K562 (cell line): ENCODE results near the gene CD6. TPM values are rescaled to one million over a fixed set of nuclear protein-coding genes. Genes with fewer than 3 reads are reported as not detected.

Experiments
- ATAC-seq: fragments of 200-7000 bp; cut with Tn5 transposase; 3 replicates; pipeline ENCODE4 v1.9.1; 2020; ENCODE audit warnings: moderate library complexity
- BruUV-seq: library from RNA; stranded (reverse); fragments of 400-500 nt; replicated peaks from 2 replicates; lab custom pipeline; 2021; lab: Mats Ljungman, UMichigan
- CTCF ChIA-PET: fragments of 300-600 bp; formaldehyde crosslinking; extraction: SDS; loops from one replicate; lab custom pipeline; 2021; ENCODE audit warnings: low intra/inter-chr PET ratio; lab: Yijun Ruan, JAX
- POLR2A ChIA-PET: fragments of 300-600, 350-650 bp; sonication (Branson Sonifier 250); formaldehyde crosslinking; extraction: SDS; loops from one replicate; lab custom pipeline; 2021; ENCODE audit warnings: antibody characterized with exemption, inconsistent platforms; lab: Yijun Ruan, JAX
- DNase-seq, 4 experiments: peaks; one replicate each; pipeline versions ENCODE4 v3.0.0 to v3.0.0-alpha.2; 2011 to 2018; ENCODE audit warnings: low spot score in 3 of 4, mixed read lengths in 3 of 4; ENCODE audit errors: extremely low read depth in 1 of 4
- FAIRE-seq: peaks from 2 replicates; lab custom pipeline; 2011; peaks lifted over from hg19 to GRCh38; lab: Jason Lieb, UNC
- H2AFZ ChIP-seq: 2 replicates; pipeline ENCODE4 v1.6.0; 2011; ENCODE audit warnings: low read depth, low read length, control low read depth, inconsistent platforms
- H3K27ac ChIP-seq: fragments of 200-600 bp; 3 replicates; pipeline ENCODE4 v1.8.0; 2011; ENCODE audit warnings: low read depth, mild to moderate bottlenecking, control low read depth, inconsistent platforms, low read length, moderate library complexity, mixed read lengths; ENCODE audit errors: extremely low read depth
- H3K27me3 ChIP-seq, 2 experiments: fragments of 300-600 bp in 1 of 2; 2 replicates in 1 of 2; 3 replicates in 1 of 2; pipeline versions ENCODE4 v1.6.0 to v1.8.0; 2011; ENCODE audit warnings: inconsistent platforms in 2 of 2, low read length in 2 of 2, mild to moderate bottlenecking in 1 of 2, mixed read lengths in 1 of 2, moderate library complexity in 1 of 2; ENCODE audit not compliant: control insufficient read depth in 2 of 2, insufficient read depth in 2 of 2
- H3K36me3 ChIP-seq: fragments of 300-600 bp; 3 replicates; pipeline ENCODE4 v1.8.0; 2011; ENCODE audit warnings: mild to moderate bottlenecking, low read length, inconsistent platforms; ENCODE audit not compliant: control insufficient read depth, insufficient read depth
- H3K4me1 ChIP-seq, 2 experiments: fragments of 200-600 bp in 1 of 2; replicated peaks in 1 of 2; 2 replicates in 1 of 2; 3 replicates in 1 of 2; pipeline versions ENCODE4 v1.5.1 to v1.8.0; 2011; ENCODE audit warnings: inconsistent platforms in 2 of 2, low read length in 2 of 2, mild to moderate bottlenecking in 1 of 2, mixed read lengths in 1 of 2, moderate library complexity in 1 of 2; ENCODE audit not compliant: control insufficient read depth in 2 of 2, insufficient read depth in 2 of 2
- H3K4me2 ChIP-seq: 2 replicates; pipeline ENCODE4 v1.6.1; 2011; ENCODE audit warnings: low read length, control low read depth, inconsistent platforms, mixed read lengths; ENCODE audit not compliant: insufficient read depth
- H3K4me3 ChIP-seq: fragments of 200-600 bp; sonication (generic), shearing (Covaris generic); 2 replicates; pipeline ENCODE4 v1.5.1; 2016; ENCODE audit warnings: control low read depth, inconsistent platforms
- H3K79me2 ChIP-seq: fragments of 200-600 bp; 3 replicates; pipeline ENCODE4 v1.8.0; 2011; ENCODE audit warnings: low read length, inconsistent platforms; ENCODE audit not compliant: control insufficient read depth, insufficient read depth
- H3K9ac ChIP-seq, 2 experiments: 2 replicates each; pipeline versions ENCODE4 v1.6.0 to v1.6.1; 2011; ENCODE audit warnings: low read depth in 2 of 2, low read length in 2 of 2, control low read depth in 1 of 2, inconsistent platforms in 1 of 2, mild to moderate bottlenecking in 1 of 2, mixed read lengths in 1 of 2; ENCODE audit not compliant: insufficient read depth in 1 of 2
- H3K9me1 ChIP-seq: one replicate; pipeline ENCODE4 v1.6.0; 2011; ENCODE audit warnings: inconsistent platforms, mild to moderate bottlenecking, low read length, moderate library complexity; ENCODE audit not compliant: control insufficient read depth, insufficient read depth
- H3K9me3 ChIP-seq: replicated peaks from 2 replicates; pipeline ENCODE4 v1.5.1; 2011; ENCODE audit warnings: low read depth, low read length, inconsistent platforms; ENCODE audit not compliant: control insufficient read depth, insufficient read depth
- H4K20me1 ChIP-seq: replicated peaks from 2 replicates; pipeline ENCODE4 v1.6.1; 2011; ENCODE audit warnings: low read length, inconsistent platforms, mixed read lengths; ENCODE audit not compliant: control insufficient read depth, insufficient read depth
- CBX1 ChIP-seq: sonication (generic); IDR thresholded peaks from 2 replicates; pipeline ENCODE4 v1.6.1; 2016; ENCODE audit warnings: antibody characterized with exemption, low read depth, mild to moderate bottlenecking
- CREM ChIP-seq: IDR thresholded peaks from 2 replicates; pipeline ENCODE4 v1.6.1; 2014; ENCODE audit warnings: antibody characterized with exemption, low read depth
- HNRNPH1 ChIP-seq: fragments of 200-400 bp; formaldehyde crosslinking; optimal IDR thresholded peaks from 2 replicates; pipeline ENCODE3; 2017; ENCODE audit warnings: low read depth, mild to moderate bottlenecking, low read length, moderate library complexity
- KAT7 ChIP-seq: sonication (generic); formaldehyde crosslinking; IDR thresholded peaks from 2 replicates; pipeline ENCODE4 v1.8.0; 2022; ENCODE audit warnings: missing genetic modification reagents, mild to moderate bottlenecking, borderline replicate concordance
- POLR2AphosphoS5 ChIP-seq: IDR thresholded peaks from 2 replicates; pipeline ENCODE4 v1.6.1; 2011; ENCODE audit warnings: mild to moderate bottlenecking, low read depth, low read length, moderate library complexity; ENCODE audit not compliant: control insufficient read depth, insufficient read depth
- RHOXF2B ChIP-seq: fragments of 250-450 bp; sonication (Bioruptor Pico); conservative IDR thresholded peaks from 2 replicates; pipeline ENCODE4 v1.5.1; 2021
- SMARCE1 ChIP-seq: fragments of 450-650 bp; IDR thresholded peaks from 2 replicates; pipeline ENCODE4 v1.7.1; 2016; ENCODE audit warnings: mild to moderate bottlenecking
- U2AF2 ChIP-seq: fragments of 200-400 bp; formaldehyde crosslinking; optimal IDR thresholded peaks from 2 replicates; pipeline ENCODE3; 2017; ENCODE audit warnings: low read depth, mild to moderate bottlenecking, low read length
- YBX1 ChIP-seq: fragments of 450-650 bp; IDR thresholded peaks from 2 replicates; pipeline ENCODE4 v1.7.1; 2016; ENCODE audit warnings: mild to moderate bottlenecking
- WGBS: fragments of 100-300 bp; shearing (Covaris generic); methylation state at CpG from one replicate; pipeline ENCODE4 v1.1.6; 2016; ENCODE audit warnings: low coverage, mixed read lengths; ENCODE audit not compliant: insufficient coverage; ENCODE audit errors: missing lambda C conversion rate; 5-methylcytosine and 5-hydroxymethylcytosine counted together
- in situ Hi-C: fragments of 300-500 bp; cut with MboI; formaldehyde crosslinking; loops from 4 replicates; pipeline ENCODE4 v1.15.0; 2018; ENCODE audit warnings: inconsistent platforms, mixed read lengths
- intact Hi-C: fragments of 100-400 bp; cut with micrococcal nuclease; formaldehyde crosslinking; loops from 2 replicates; pipeline ENCODE4 v1.14.2; 2022
- polyA plus RNA-seq, 8 experiments: library from polyadenylated mRNA; depleted of rRNA in 4 of 8; stranded (reverse) in 5 of 8; unstranded in 3 of 8; fragments of >200 nt; fragmentation: Nextera tagmentation in 2 of 8; fragmentation: Illumina TruSeq in 1 of 8; extraction: Ambion mirVana in 2 of 8; extraction: Trizol in 1 of 8; gene quantifications; 2 replicates each; pipeline versions ENCODE4 v1.2.1 to v1.2.3, GENCODE V29; 2011 to 2014; ENCODE audit warnings: inconsistent platforms in 1 of 8, missing spikeins in 1 of 8
- total RNA-seq, 7 experiments: library from RNA; depleted of rRNA in 6 of 7; stranded (reverse); fragments of >200 nt in 6 of 7; fragmentation: Illumina TruSeq in 2 of 7; extraction: Trizol in 2 of 7; gene quantifications; 2 replicates each; pipeline versions ENCODE4 v1.2.1 to v1.2.3, GENCODE V29; 2011 to 2021; ENCODE audit warnings: low replicate concordance in 1 of 7
- TF ChIP-seq, protein P1 (sequence below): fragments of 250-450 bp; sonication (Bioruptor Pico); IDR thresholded peaks from 2 replicates; pipeline ENCODE4 v1.4.0; 2020; ENCODE audit warnings: mild to moderate bottlenecking, moderate library complexity
- TF ChIP-seq, protein P2 (sequence below): fragments of 250-450 bp; sonication (Bioruptor Pico); IDR thresholded peaks from 2 replicates; pipeline ENCODE4 v1.5.0; 2021

CD6 gene
- total and polyA plus RNA-seq, 9 of the 15 experiments (the other 6 are each of a cell fraction or from before 2014, with no cell fraction given), result 0.84 TPM; not detected in 8

GRCh38 chr11:61018059-61018458 is 46.6 kb downstream of the CD6 start:
- BruUV-seq, result no TSS peak
- H4K20me1 ChIP-seq, result no peaks in the 10 kb centered on the region; the same call in 1 of the 2 replicates
- ChIA-PET POLR2A (interaction anchor here (0.7 to 1.0 kb wide), 2 partner anchors 14 to 59 kb away, joined by 3 read pairs; no protein-coding TSS in a partner anchor), CTCF (no interaction called here)
- FAIRE-seq, result no peak
- no peak overlapping the region for H3K4me2 ChIP-seq
- in situ Hi-C loops (no loop called here), intact Hi-C loops (no loop called here)
- H3K4me3 ChIP-seq, result no peak overlapping the region
- H3K79me2 ChIP-seq, result no peaks in the 10 kb centered on the region
- H3K4me1 ChIP-seq, result peaks cover 0 to 3% of the 10 kb centered on the region in 2 experiments; a peak in 1 of 5 replicates
- no peaks in the 10 kb centered on the region for H3K9me3 ChIP-seq
- 0% methylated on average over 6 of the region's 7 CpGs for WGBS
- H3K27me3 ChIP-seq, result peaks cover 22 to 75% of the 10 kb centered on the region in 2 experiments
- H3K9me1 ChIP-seq, result no peaks in the 10 kb centered on the region
- no peak for ATAC-seq
- TF ChIP-seq U2AF2 (no peak), KAT7 (CRISPR knock-in tag) (no peak), CBX1 (no peak), HNRNPH1 (no peak), RHOXF2B (no peak), SMARCE1 (no peak), YBX1 (no peak), CREM (no peak), POLR2AphosphoS5 (no peak)
- TF ChIP-seq, protein P1, sequence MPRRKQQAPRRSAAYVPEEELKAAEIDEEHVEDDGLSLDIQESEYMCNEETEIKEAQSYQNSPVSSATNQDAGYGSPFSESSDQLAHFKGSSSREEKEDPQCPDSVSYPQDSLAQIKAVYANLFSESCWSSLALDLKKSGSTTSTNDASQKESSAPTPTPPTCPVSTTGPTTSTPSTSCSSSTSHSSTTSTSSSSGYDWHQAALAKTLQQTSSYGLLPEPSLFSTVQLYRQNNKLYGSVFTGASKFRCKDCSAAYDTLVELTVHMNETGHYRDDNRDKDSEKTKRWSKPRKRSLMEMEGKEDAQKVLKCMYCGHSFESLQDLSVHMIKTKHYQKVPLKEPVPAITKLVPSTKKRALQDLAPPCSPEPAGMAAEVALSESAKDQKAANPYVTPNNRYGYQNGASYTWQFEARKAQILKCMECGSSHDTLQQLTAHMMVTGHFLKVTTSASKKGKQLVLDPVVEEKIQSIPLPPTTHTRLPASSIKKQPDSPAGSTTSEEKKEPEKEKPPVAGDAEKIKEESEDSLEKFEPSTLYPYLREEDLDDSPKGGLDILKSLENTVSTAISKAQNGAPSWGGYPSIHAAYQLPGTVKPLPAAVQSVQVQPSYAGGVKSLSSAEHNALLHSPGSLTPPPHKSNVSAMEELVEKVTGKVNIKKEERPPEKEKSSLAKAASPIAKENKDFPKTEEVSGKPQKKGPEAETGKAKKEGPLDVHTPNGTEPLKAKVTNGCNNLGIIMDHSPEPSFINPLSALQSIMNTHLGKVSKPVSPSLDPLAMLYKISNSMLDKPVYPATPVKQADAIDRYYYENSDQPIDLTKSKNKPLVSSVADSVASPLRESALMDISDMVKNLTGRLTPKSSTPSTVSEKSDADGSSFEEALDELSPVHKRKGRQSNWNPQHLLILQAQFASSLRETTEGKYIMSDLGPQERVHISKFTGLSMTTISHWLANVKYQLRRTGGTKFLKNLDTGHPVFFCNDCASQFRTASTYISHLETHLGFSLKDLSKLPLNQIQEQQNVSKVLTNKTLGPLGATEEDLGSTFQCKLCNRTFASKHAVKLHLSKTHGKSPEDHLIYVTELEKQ (CRISPR knock-in tag), result no peak
- TF ChIP-seq, protein P2, sequence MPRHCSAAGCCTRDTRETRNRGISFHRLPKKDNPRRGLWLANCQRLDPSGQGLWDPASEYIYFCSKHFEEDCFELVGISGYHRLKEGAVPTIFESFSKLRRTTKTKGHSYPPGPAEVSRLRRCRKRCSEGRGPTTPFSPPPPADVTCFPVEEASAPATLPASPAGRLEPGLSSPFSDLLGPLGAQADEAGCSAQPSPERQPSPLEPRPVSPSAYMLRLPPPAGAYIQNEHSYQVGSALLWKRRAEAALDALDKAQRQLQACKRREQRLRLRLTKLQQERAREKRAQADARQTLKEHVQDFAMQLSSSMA, result no peak
- no peak overlapping the region for H2AFZ ChIP-seq
- no peaks in the 10 kb centered on the region for H3K36me3 ChIP-seq
- no peak for DNase-seq
- H3K9ac ChIP-seq, result no peak overlapping the region
- H3K27ac ChIP-seq, result no peak overlapping the region
